OCI-LY1 (cell line): ENCODE measurements around the gene GABBR2.

Experiments
- EZH2 ChIP-seq: fragments of 200-600 bp; sonication (generic), shearing (Covaris generic); IDR thresholded peaks from 2 replicates; pipeline ENCODE4 v1.8.0; 2017; ENCODE audit warnings: borderline replicate concordance, mixed run types, mild to moderate bottlenecking, antibody characterized with exemption, low read length, moderate library complexity, mixed read lengths
- TF ChIP-seq, protein P1 (sequence below): fragments of 200-600 bp; sonication (generic), shearing (Covaris generic); IDR thresholded peaks from 2 replicates; pipeline ENCODE4 v1.5.1; 2017; ENCODE audit warnings: mild to moderate bottlenecking, antibody characterized with exemption, low read length, moderate library complexity, mixed read lengths

- TF ChIP-seq, protein P1, sequence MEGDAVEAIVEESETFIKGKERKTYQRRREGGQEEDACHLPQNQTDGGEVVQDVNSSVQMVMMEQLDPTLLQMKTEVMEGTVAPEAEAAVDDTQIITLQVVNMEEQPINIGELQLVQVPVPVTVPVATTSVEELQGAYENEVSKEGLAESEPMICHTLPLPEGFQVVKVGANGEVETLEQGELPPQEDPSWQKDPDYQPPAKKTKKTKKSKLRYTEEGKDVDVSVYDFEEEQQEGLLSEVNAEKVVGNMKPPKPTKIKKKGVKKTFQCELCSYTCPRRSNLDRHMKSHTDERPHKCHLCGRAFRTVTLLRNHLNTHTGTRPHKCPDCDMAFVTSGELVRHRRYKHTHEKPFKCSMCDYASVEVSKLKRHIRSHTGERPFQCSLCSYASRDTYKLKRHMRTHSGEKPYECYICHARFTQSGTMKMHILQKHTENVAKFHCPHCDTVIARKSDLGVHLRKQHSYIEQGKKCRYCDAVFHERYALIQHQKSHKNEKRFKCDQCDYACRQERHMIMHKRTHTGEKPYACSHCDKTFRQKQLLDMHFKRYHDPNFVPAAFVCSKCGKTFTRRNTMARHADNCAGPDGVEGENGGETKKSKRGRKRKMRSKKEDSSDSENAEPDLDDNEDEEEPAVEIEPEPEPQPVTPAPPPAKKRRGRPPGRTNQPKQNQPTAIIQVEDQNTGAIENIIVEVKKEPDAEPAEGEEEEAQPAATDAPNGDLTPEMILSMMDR, result no peak
- TF ChIP-seq EZH2, result no peak
These were observed 373.1 kb downstream of the GABBR2 start for GRCh38 chr9:98335661-98336060.
